Sigmoid colon (tissue), 7 donors: ENCODE data around the gene C2CD4C. TPM values are rescaled to one million over a fixed set of nuclear protein-coding genes. Genes with fewer than 3 reads are reported as not detected.

ENCODE experiments used
- DNase-seq: peaks from one replicate; pipeline ENCODE4 v3.0.0-alpha.2; 2019
- H3K27ac ChIP-seq, 4 donors: fragments of 200-600 bp; sonication (generic); one replicate each; pipeline ENCODE4 v1.5.1; 2016 to 2019; ENCODE audit warnings: mild to moderate bottlenecking in 1 of 4
- H3K27me3 ChIP-seq, 3 donors: fragments of 200-600 bp; sonication (generic); one replicate each; pipeline ENCODE4 v1.5.1; 2019; ENCODE audit warnings: mild to moderate bottlenecking in 1 of 3
- H3K36me3 ChIP-seq, 4 donors: fragments of 200-600 bp; sonication (generic); one replicate each; pipeline ENCODE4 v1.5.1; 2016 to 2019
- H3K4me1 ChIP-seq, 4 donors: fragments of 200-600 bp; sonication (generic); one replicate each; pipeline ENCODE4 v1.5.1; 2017 to 2019
- H3K4me3 ChIP-seq, 4 donors: fragments of 200-600 bp; sonication (generic); one replicate each; pipeline ENCODE4 v1.5.1; 2017 to 2019; ENCODE audit warnings: mild to moderate bottlenecking in 2 of 4, moderate library complexity in 1 of 4
- H3K9me3 ChIP-seq, 4 donors: fragments of 200-600 bp in 3 of 4; sonication (generic) in 3 of 4; one replicate each; pipeline versions ENCODE4 v1.5.1 to v1.6.1; 2013 to 2019
- CTCF ChIP-seq, 4 experiments: fragments of 450-650 bp in 3 of 4; fragments of 200-600 bp in 1 of 4; IDR thresholded peaks; one replicate each; pipeline ENCODE4 v1.5.1; 2016 to 2019; ENCODE audit warnings: antibody characterized with exemption in 4 of 4, mild to moderate bottlenecking in 3 of 4, moderate library complexity in 2 of 4
- EP300 ChIP-seq, 4 donors: sonication (generic); formaldehyde crosslinking; IDR thresholded peaks; one replicate each; pipeline ENCODE4 v1.6.1; 2017; ENCODE audit warnings: antibody characterized with exemption in 4 of 4
- POLR2A ChIP-seq, 2 donors: fragments of 450-650 bp; IDR thresholded peaks; one replicate each; pipeline ENCODE4 v1.6.1; 2016; ENCODE audit warnings: antibody characterized with exemption in 2 of 2, mild to moderate bottlenecking in 2 of 2, moderate library complexity in 2 of 2
- POLR2AphosphoS5 ChIP-seq, 4 donors: sonication (generic); formaldehyde crosslinking; IDR thresholded peaks; one replicate each; pipeline ENCODE4 v1.6.1; 2017; ENCODE audit warnings: antibody characterized with exemption in 4 of 4
- WGBS, 2 donors: extraction: QIAGEN DNeasy Blood & Tissue Kit; methylation state at CpG; one replicate each; pipeline ENCODE4 v1.1.7; 2013; 5-methylcytosine and 5-hydroxymethylcytosine counted together
- intact Hi-C: fragments of 100-400 bp; cut with DNase I; formaldehyde crosslinking; loops from one replicate; pipeline ENCODE4 v1.15.1; 2023
- polyA plus RNA-seq, 3 donors: library from polyadenylated mRNA; stranded (reverse); fragments of 200-250 nt; gene quantifications; one replicate each; pipeline ENCODE4 v1.2.3, GENCODE V29; 2013
- total RNA-seq, 4 donors: library from RNA; depleted of rRNA; stranded (reverse); fragments of >200 nt; gene quantifications; one replicate each; pipeline ENCODE4 v1.1.0, GENCODE V29; 2016
- donor health status: healthy with polysubstance abuse.
- donor health status: Bipolar disorder and iron deficiency.
- donor health status: healthy.

Gene C2CD4C
- total and polyA plus RNA-seq, 7 donors, result under 0.01 to 1.2 (median 0.76) TPM; not detected in 1

- 81 to 87% methylated on average over 43 of the region's 43 CpGs for WGBS, 2 donors
- Histone ChIP-seq H3K36me3 (no peaks in the 10 kb centered on the region), H3K27ac (no peak overlapping the region), H3K9me3 (no peaks in the 10 kb centered on the region), H3K4me3 (no peak overlapping the region), H3K4me1 (no peaks in the 10 kb centered on the region), H3K27me3 (peaks cover 0 to 40% (median 22%) of the 10 kb centered on the region in 3 donors)
- intact Hi-C loops, result no loop called here
- TF ChIP-seq POLR2AphosphoS5 (IDR thresholded peaks at IDR 0.05) (no peak), POLR2A (IDR thresholded peaks at IDR 0.05) (no peak), EP300 (IDR thresholded peaks at IDR 0.05) (no peak), CTCF (IDR thresholded peaks at IDR 0.05) (no peak)
- peak; percentile 56 for DNase-seq
These were observed 33.4 kb downstream of the C2CD4C start for GRCh38 chr19:375395-376110.

- intact Hi-C loops, result no loop called here
- WGBS, 2 donors, result 76 to 79% methylated on average over 17 of the region's 17 CpGs
These were observed 34.1 kb downstream of the C2CD4C start for GRCh38 chr19:374886-375235.

DNA sequence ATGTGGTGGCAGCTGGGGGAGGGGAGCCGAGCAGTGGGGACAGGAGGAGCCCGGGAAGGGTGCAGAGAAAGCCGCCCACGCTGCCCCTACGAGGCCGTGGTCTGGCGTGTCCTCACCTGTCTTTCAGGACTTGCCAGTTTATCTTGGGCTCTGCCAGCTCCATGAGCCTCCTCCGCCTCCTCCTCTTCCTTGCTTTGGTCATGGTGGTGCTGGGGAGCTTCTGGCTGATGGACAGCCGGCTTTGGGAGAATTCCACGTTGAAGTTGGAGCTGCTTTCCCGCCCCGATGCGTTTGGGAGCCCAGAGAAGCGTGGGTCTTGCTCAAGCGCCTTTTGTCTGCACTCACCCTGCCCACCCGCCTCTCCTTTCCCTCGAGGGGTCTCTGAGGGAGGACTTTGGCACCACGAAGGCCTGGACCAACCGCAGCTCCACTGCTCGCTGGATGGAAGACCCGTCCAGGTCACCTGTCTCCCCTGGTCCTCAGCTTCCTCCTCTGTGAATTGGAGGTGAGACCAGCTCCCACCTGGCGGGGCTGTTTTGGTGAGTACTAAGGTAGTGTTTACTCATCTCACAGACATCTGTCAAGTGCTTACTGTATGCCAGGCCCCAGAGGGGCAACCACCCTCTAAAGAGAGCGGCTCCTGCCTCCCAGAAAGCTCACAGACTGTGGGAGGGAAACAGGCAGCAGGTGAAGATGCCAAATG lies 34.6 kb downstream of the C2CD4C start:
- Histone ChIP-seq H3K9me3 (no peaks in the 10 kb centered on the region), H3K27me3 (peaks cover 0 to 40% (median 22%) of the 10 kb centered on the region in 3 donors), H3K36me3 (no peaks in the 10 kb centered on the region), H3K4me1 (no peaks in the 10 kb centered on the region), H3K27ac (no peak overlapping the region), H3K4me3 (no peak overlapping the region)
- TF ChIP-seq CTCF (IDR thresholded peaks at IDR 0.05) (no peak), POLR2AphosphoS5 (IDR thresholded peaks at IDR 0.05) (no peak), EP300 (IDR thresholded peaks at IDR 0.05) (no peak), POLR2A (IDR thresholded peaks at IDR 0.05) (no peak)
- intact Hi-C loops, result no loop called here
- peak; percentile 55 for DNase-seq
- 62 to 76% methylated on average over 23 of the region's 23 CpGs for WGBS, 2 donors

More at GRCh38 chr19:374886-375235, 34.1 kb downstream of the C2CD4C start:
- Histone ChIP-seq H3K9me3 (no peaks in the 10 kb centered on the region), H3K4me1 (no peaks in the 10 kb centered on the region), H3K36me3 (no peaks in the 10 kb centered on the region), H3K27me3 (peaks cover 0 to 40% (median 22%) of the 10 kb centered on the region in 3 donors), H3K27ac (no peak overlapping the region), H3K4me3 (no peak overlapping the region)
- peak; percentile 56 for DNase-seq
- TF ChIP-seq POLR2AphosphoS5 (IDR thresholded peaks at IDR 0.05) (no peak), CTCF (IDR thresholded peaks at IDR 0.05) (no peak), POLR2A (IDR thresholded peaks at IDR 0.05) (no peak), EP300 (IDR thresholded peaks at IDR 0.05) (no peak)

- peak; percentile 57 for DNase-seq
These were observed 35.4 kb downstream of the C2CD4C start for GRCh38 chr19:373391-374182.

More at GRCh38 chr19:373391-374182, 35.4 kb downstream of the C2CD4C start:
- intact Hi-C loops, result no loop called here
- Histone ChIP-seq H3K27ac (no peak overlapping the region), H3K4me3 (no peak overlapping the region), H3K9me3 (no peaks in the 10 kb centered on the region), H3K36me3 (no peaks in the 10 kb centered on the region), H3K4me1 (no peaks in the 10 kb centered on the region), H3K27me3 (peaks cover 0 to 40% (median 22%) of the 10 kb centered on the region in 3 donors)
- WGBS, 2 donors, result 72 to 83% methylated on average over 24 of the region's 24 CpGs
- TF ChIP-seq POLR2AphosphoS5 (IDR thresholded peaks at IDR 0.05), result no peak
- TF ChIP-seq CTCF (IDR thresholded peaks at IDR 0.05), result no peak
- TF ChIP-seq EP300 (IDR thresholded peaks at IDR 0.05), result no peak
- no peak for TF ChIP-seq POLR2A (IDR thresholded peaks at IDR 0.05)
